Left kidney (tissue), 2 donors: ENCODE data around the gene OR2AT4. TPM values are rescaled to one million over a fixed set of nuclear protein-coding genes. Genes with fewer than 3 reads are reported as not detected.
"Not testable (repeated sequence)": the region's sequence is repeated elsewhere in the genome, so short reads cannot be mapped to it uniquely, and the experiment has no call there.

Experiments used
- DNase-seq: peaks from one replicate; pipeline ENCODE4 v3.0.0-alpha.2; 2013
- polyA plus RNA-seq: library from polyadenylated mRNA; unstranded; fragments of 120-200 nt; gene quantifications from one replicate; pipeline ENCODE4 v1.2.1, GENCODE V29; 2013; ENCODE audit not compliant: insufficient read length

OR2AT4 gene
- polyA plus RNA-seq, 1 donor, result 0.07 TPM

GRCh38 chr11:75068559-75068958, 28.1 kb downstream of the OR2AT4 start:
- no peak for DNase-seq

- DNase-seq, result no peak
Observed at GRCh38 chr11:75066061-75066460, 30.6 kb downstream of the OR2AT4 start.

GRCh38 chr11:75063741-75064314, 32.8 kb downstream of the OR2AT4 start:
- DNase-seq, result no peak

DNA sequence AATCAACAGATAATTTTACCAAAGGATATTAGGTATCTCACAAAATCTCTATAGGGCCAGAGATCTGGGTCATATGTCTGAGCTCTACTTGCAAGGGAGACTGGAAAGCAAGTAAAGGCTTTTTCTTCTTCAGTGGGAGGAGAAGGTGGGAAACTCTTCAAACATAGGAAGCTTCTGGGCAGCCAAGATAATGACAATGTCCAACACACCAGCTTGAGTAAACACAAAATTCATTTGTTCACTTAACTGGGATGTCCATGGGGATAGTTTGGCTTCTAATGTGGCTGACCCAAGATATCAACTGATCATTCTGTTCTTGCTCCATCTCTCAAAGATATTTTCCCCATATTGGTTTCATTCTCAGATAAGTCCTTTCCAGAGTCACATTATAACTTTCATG, 37.4 kb downstream of the OR2AT4 start:
- no peak for DNase-seq

- no peak for DNase-seq
Observed at GRCh38 chr11:75056814-75057213, 39.9 kb downstream of the OR2AT4 start.

DNA sequence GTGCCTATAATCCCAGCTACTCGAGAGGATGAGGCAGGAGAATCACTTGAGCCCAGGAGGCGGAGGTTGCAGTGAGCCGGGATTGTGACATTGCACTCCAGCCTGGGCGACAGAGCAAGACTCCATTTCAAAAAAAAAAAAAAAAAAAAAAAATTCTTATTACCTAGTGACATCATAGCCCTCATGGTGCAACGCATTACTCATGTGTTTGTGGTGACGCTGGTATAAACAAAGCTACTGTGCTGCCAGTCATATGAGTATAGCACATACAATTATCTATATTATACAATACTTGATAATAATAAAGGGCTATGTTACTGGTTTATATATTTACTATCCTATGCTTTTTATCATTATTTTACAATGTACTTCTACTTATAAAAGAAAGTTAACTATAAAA, 41.2 kb downstream of the OR2AT4 start:
- no peak for DNase-seq

GRCh38 chr11:75052457-75052856, 44.2 kb downstream of the OR2AT4 start:
- DNase-seq, result no peak

- DNase-seq, result no peak
Observed at GRCh38 chr11:75051043-75051442, 45.6 kb downstream of the OR2AT4 start.

GRCh38 chr11:75050516-75050915, 46.2 kb downstream of the OR2AT4 start:
- no peak for DNase-seq

DNA sequence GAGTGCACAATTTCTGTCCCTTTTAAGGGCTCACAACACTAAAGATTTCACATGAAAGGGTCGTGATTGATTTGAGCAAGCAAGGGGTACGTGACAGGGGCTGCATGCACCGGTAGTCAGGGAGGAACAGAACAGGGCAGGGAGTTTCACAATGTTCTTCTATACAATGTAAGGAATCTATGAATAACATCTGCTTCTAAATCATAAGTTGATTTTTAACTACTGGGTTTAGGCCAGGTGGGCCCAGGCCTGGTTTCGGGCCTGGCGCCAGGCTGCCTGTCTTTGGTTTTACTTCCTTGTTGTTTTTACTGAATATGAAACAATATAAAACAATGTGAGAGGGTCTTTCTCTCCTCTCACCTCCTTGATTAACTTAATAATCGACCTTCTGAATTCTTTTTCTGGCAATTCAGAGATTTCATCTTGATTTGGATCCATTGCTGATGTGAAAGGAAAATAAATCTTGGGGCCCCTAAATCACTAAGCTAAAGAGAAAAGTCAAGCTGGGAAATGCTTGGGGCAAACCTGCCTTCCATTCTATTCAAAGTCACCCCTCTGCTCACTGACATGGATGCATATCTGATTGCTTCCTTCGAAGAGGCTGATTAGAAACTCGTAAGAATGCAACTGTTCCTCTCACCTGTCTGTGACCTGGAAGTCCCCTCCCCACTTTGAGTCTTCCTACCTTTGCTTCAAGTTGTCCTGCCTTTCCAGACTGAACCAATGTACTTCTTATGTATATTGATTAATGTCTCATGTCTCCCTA, 47.0 kb downstream of the OR2AT4 start:
- not testable (repeated sequence) for DNase-seq

DNA sequence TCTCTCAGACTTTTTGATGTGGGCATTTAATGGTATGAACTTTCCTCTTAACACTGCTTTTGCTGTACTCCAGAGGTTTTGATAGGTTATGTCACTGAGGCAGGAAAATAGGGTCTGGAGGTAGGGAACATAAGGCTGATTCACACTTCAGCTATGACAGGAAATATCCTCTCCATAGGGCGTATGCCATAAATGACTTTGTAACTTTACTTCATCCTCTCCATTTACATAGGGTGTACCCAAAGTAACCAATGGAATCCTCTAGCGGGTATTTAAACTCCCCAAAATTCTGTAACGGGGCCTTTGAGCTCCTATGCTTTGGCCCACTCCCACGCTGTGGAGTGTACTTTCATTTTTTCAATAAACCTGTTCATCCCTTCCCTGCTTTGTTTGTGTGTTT, 49.5 kb downstream of the OR2AT4 start:
- DNase-seq, result no peak

DNA sequence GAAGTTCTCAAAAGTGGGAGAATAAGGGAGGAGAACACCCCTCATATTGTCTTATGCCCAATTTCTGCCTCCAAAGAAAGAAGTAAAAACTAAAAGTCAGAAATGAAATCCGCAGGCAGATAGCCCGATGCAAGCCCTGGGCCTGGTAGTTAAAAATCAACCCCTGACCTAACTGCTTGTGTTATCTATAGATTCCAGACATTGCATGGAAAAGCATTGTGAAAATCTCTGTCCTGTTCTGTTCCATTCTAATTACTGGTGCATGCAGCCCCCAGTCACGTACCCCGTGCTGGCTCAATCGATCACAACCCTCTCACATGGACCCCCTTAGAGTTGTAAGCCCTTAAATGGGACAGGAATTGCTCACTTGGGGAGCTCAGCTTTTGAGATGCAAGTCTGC, 50.0 kb downstream of the OR2AT4 start:
- not testable (repeated sequence) for DNase-seq

- not testable (repeated sequence) for DNase-seq
Observed at GRCh38 chr11:75044381-75045170, 52.1 kb downstream of the OR2AT4 start.

GRCh38 chr11:75041821-75042220, 54.9 kb downstream of the OR2AT4 start:
- DNase-seq, result not testable (repeated sequence)

- DNase-seq, result no peak
Observed at GRCh38 chr11:75041263-75041662, 55.4 kb downstream of the OR2AT4 start.

GRCh38 chr11:75040167-75040770, 56.4 kb downstream of the OR2AT4 start:
- DNase-seq, result no peak

GRCh38 chr11:75035911-75036565, 60.6 kb downstream of the OR2AT4 start:
- peak; percentile 8 for DNase-seq

DNA sequence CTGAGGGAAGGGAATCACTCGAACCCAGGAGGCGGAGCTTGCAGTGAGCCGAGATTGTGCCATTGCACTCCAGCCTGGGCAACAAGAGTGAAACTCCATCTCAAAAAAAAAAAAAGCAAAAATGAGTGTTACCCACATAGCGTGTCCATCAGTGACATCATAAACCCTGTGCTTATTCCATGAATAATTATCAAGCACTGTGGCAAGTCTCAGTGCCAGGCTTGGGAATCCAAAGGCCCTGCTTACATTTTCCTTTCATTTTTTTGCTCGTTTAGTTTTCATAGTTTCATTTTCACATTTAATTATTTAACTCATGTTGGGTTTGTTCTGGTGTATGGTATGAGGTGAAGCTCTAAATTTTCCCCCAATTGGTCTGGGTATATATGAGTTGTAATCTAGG, 61.4 kb downstream of the OR2AT4 start:
- DNase-seq, result no peak

DNA sequence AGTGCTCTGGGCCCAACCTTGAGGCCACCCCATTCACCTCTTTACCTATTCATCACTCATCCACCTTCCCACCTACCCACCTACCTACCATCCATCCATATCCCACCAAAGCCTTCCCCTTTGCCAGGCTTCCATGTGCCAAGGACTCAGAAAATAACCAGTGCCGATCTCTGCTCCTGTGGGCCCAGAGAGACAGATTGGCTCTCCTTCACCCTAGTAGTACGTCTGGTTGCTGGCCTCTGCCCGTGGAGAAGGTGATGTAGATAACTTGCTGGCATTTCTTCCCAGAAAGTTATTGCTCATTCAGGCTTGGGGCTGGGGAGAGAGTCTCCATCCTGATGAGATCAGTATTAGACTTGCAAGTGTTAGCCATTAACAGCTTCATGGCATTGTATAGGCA, 62.8 kb downstream of the OR2AT4 start:
- no peak for DNase-seq

DNA sequence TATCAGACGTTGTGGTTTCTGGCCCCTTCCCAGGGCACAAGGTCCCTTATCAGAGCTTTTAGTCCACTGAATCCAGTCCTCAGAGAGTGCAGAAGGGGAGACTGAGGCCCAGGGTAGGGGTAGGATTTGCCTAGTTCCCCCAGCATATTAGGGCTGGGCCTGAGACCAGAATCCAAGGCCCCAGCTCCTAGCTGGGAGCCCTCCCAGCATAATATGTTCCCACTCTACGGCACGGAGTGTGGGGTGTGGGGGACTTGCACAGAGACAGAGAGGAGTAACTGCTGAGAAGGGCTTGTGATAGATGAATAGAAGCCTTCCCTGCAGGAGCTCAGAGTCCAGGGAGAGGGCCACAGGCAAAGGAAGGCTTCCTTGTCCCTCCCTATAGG, 64.1 kb downstream of the OR2AT4 start:
- no peak for DNase-seq

DNA sequence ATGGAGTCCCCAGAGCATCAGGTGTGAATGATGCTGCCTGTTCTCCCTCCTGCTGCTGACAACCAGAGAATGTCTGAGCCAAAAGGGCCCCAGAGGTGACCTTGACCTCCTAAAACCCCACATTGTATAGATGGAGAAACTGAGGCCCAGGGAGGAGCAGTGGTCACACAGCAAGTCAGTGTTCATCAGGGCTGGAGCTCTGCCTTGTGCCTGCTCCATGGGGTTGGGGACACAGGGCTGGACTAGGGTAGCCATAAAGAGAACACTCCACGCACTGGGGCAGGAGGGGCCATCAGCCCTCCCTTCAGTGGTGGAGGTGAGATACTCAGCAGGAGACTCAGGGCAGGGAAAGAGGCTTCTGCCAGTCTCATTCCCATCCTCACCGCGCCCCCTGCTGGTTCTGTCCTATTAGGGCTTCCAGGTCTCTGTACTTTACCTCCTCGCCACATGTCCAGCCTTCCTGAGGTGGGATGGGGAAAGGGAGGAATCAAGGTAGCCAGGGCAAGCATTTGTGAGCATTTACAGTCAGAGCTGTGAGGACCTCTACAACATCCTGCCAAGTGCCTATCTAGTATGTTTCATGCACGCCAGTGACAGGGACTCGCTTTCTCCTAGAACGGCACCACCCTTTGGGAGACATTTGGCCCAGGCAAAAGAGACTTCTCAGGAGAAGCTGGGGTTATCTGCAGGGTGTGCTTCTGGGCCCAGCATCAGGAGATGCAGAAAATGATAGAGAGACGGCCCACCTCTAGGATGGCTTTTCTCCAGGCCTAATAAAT, 64.7 kb downstream of the OR2AT4 start:
- peak; percentile 47 for DNase-seq
